HepG2 (cell line): ENCODE measurements around the gene STKLD1. TPM values are rescaled to one million over a fixed set of nuclear protein-coding genes. Genes with fewer than 3 reads are reported as not detected.

ENCODE experiments used
- AGO1 ChIP-seq: fragments of 200-400 bp; formaldehyde crosslinking; IDR thresholded peaks from 2 replicates; pipeline ENCODE4 v1.6.1; 2017; ENCODE audit warnings: mild to moderate bottlenecking, low read depth, low read length, moderate library complexity; ENCODE audit not compliant: poor library complexity, severe bottlenecking
- CC2D1A ChIP-seq: sonication (generic); formaldehyde crosslinking; IDR thresholded peaks from 2 replicates; pipeline ENCODE4 v1.8.1; 2023; ENCODE audit warnings: mild to moderate bottlenecking, missing genetic modification reagents
- CTCF ChIP-seq: sonication (generic); formaldehyde crosslinking; IDR thresholded peaks from 2 replicates; pipeline ENCODE4 v1.5.0; 2020; ENCODE audit warnings: mild to moderate bottlenecking, missing genetic modification reagents, moderate library complexity
- ELF3 ChIP-seq: IDR thresholded peaks from 2 replicates; pipeline ENCODE4 v1.6.1; 2016; ENCODE audit warnings: missing genetic modification reagents, missing compliant biosample characterization
- FOXP4 ChIP-seq: sonication (generic); formaldehyde crosslinking; IDR thresholded peaks from 2 replicates; pipeline ENCODE4 v1.4.0; 2020; ENCODE audit warnings: missing genetic modification reagents
- GABPA ChIP-seq, 2 experiments: IDR thresholded peaks; 2 replicates each; pipeline ENCODE4 v1.6.1; 2011 to 2016; ENCODE audit warnings: low read depth in 2 of 2, low read length in 1 of 2, missing biosample characterization in 1 of 2, missing genetic modification characterization in 1 of 2
- JUND ChIP-seq: sonication (generic); formaldehyde crosslinking; IDR thresholded peaks from 2 replicates; pipeline ENCODE4 v1.8.0; 2022; ENCODE audit warnings: mild to moderate bottlenecking, missing genetic modification reagents
- MZF1 ChIP-seq: sonication (generic); formaldehyde crosslinking; IDR thresholded peaks from 2 replicates; pipeline ENCODE4 v1.8.1; 2023; ENCODE audit warnings: mild to moderate bottlenecking, missing genetic modification reagents, borderline replicate concordance
- NFE2L1 ChIP-seq: sonication (generic); formaldehyde crosslinking; IDR thresholded peaks from 2 replicates; pipeline ENCODE4 v1.4.0; 2020; ENCODE audit warnings: missing genetic modification reagents, mild to moderate bottlenecking, borderline replicate concordance
- PITX1 ChIP-seq: sonication (generic); formaldehyde crosslinking; IDR thresholded peaks from 2 replicates; pipeline ENCODE4 v1.5.1; 2020; ENCODE audit warnings: mild to moderate bottlenecking, missing genetic modification reagents
- RBAK ChIP-seq: sonication (generic); formaldehyde crosslinking; IDR thresholded peaks from 2 replicates; pipeline ENCODE4 v1.5.1; 2020; ENCODE audit warnings: mild to moderate bottlenecking, missing genetic modification reagents
- SSRP1 ChIP-seq: IDR thresholded peaks from 2 replicates; pipeline ENCODE4 v1.6.1; 2016; ENCODE audit warnings: control low read depth
- TBP ChIP-seq: sonication (generic); formaldehyde crosslinking; IDR thresholded peaks from 2 replicates; pipeline ENCODE4 v1.5.0; 2020; ENCODE audit warnings: missing genetic modification reagents
- TGIF2 ChIP-seq: IDR thresholded peaks from 2 replicates; pipeline ENCODE4 v1.6.1; 2016; ENCODE audit warnings: control low read depth, missing compliant biosample characterization
- ZBTB33 ChIP-seq: sonication (generic); formaldehyde crosslinking; IDR thresholded peaks from 2 replicates; pipeline ENCODE4 v1.4.0; 2020; ENCODE audit warnings: missing genetic modification reagents
- ZFP36 ChIP-seq: fragments of 150-350 bp; IDR thresholded peaks from 2 replicates; pipeline ENCODE4 v1.6.1; 2018; ENCODE audit warnings: borderline replicate concordance, low read length, low read depth; ENCODE audit not compliant: partially characterized antibody
- ZNF234 ChIP-seq: sonication (generic); formaldehyde crosslinking; conservative IDR thresholded peaks from 2 replicates; pipeline ENCODE4 v1.5.1; 2020; ENCODE audit warnings: mild to moderate bottlenecking, missing genetic modification reagents
- ZNF274 ChIP-seq: sonication (generic); formaldehyde crosslinking; IDR thresholded peaks from 2 replicates; pipeline ENCODE4 v1.5.1; 2020; ENCODE audit warnings: mild to moderate bottlenecking, missing genetic modification reagents
- ZNF383 ChIP-seq: sonication (generic); formaldehyde crosslinking; IDR thresholded peaks from 2 replicates; pipeline ENCODE4 v1.4.0; 2020; ENCODE audit warnings: missing genetic modification reagents, mild to moderate bottlenecking, borderline replicate concordance
- ZNF496 ChIP-seq: sonication (generic); formaldehyde crosslinking; IDR thresholded peaks from 2 replicates; pipeline ENCODE4 v1.8.1; 2023; ENCODE audit warnings: mild to moderate bottlenecking, moderate library complexity, missing genetic modification reagents; ENCODE audit not compliant: insufficient replicate concordance
- ZNF572 ChIP-seq: sonication (generic); formaldehyde crosslinking; IDR thresholded peaks from 2 replicates; pipeline ENCODE4 v1.5.1; 2020; ENCODE audit warnings: mild to moderate bottlenecking, missing genetic modification reagents
- ZNF580 ChIP-seq: IDR thresholded peaks from 2 replicates; pipeline ENCODE4 v1.6.1; 2016; ENCODE audit warnings: low read depth, borderline replicate concordance
- ZNF644 ChIP-seq: IDR thresholded peaks from 2 replicates; pipeline ENCODE4 v1.6.1; 2016; ENCODE audit warnings: low read depth
- ZNF761 ChIP-seq: sonication (generic); formaldehyde crosslinking; conservative IDR thresholded peaks from 2 replicates; pipeline ENCODE4 v1.4.0; 2020; ENCODE audit warnings: mild to moderate bottlenecking, missing genetic modification reagents
- ZNF83 ChIP-seq: sonication (generic); formaldehyde crosslinking; IDR thresholded peaks from 2 replicates; pipeline ENCODE4 v1.4.0; 2020; ENCODE audit warnings: missing genetic modification reagents, mild to moderate bottlenecking, borderline replicate concordance
- polyA plus RNA-seq, 8 experiments: library from polyadenylated mRNA; depleted of rRNA in 3 of 8; stranded (reverse) in 7 of 8; unstranded in 1 of 8; fragments of >200 nt; fragmentation: Illumina TruSeq in 4 of 8; extraction: Trizol in 4 of 8; gene quantifications; 2 replicates each; pipeline versions ENCODE4 v1.2.1 to v1.2.3, GENCODE V29; 2011 to 2016; ENCODE audit warnings: low read depth in 4 of 8, missing spikeins in 1 of 8, mixed read lengths in 1 of 8; ENCODE audit not compliant: insufficient read depth in 1 of 8
- total RNA-seq, 5 experiments: library from RNA; depleted of rRNA; stranded (reverse); fragments of >200 nt; fragmentation: Illumina TruSeq; extraction: Trizol; gene quantifications; 2 replicates each; pipeline ENCODE4 v1.2.3, GENCODE V29; 2016; ENCODE audit warnings: low read depth in 1 of 5

STKLD1 gene
- total and polyA plus RNA-seq, 2 of the 13 experiments (the other 11 are each of a cell fraction or from before 2014, with no cell fraction given): 1.5 to 2.2 TPM

GRCh38 chr9:133351908-133352634 is 24.1 kb upstream of the STKLD1 start (continued):
- TF ChIP-seq ZBTB33 (CRISPR knock-in tag) (peak; percentile 88; the same call in 1 of the 2 replicates), CTCF (CRISPR knock-in tag) (peak; percentile 81), TGIF2 (0 out of 2 replicates have a peak, but pooled peaks have one; percentile 30), ZNF580 (CRISPR knock-in tag) (no peak), JUND (CRISPR knock-in tag) (no peak), PITX1 (CRISPR knock-in tag) (no peak), ZNF234 (CRISPR knock-in tag) (no peak), ZNF383 (peak; percentile 58; the same call in 1 of the 2 replicates), GABPA (IDR thresholded peaks at IDR 0.05; ENCODE audit: low read depth, low read length) (no peak), GABPA (CRISPR knock-in tag; IDR thresholded peaks at IDR 0.05; ENCODE audit: low read depth) (peak; percentile 21; the same call in 1 of the 2 replicates), ZNF496 (CRISPR knock-in tag) (no peak), ZFP36 (no peak), RBAK (CRISPR knock-in tag) (no peak), ZNF644 (CRISPR knock-in tag) (peak; percentile 54; the same call in 1 of the 2 replicates), ZNF572 (CRISPR knock-in tag) (no peak), ZNF761 (CRISPR knock-in tag) (no peak), ZNF274 (CRISPR knock-in tag) (no peak), AGO1 (no peak), ELF3 (CRISPR knock-in tag) (0 out of 2 replicates have a peak, but pooled peaks have one; percentile 36), TBP (CRISPR knock-in tag) (no peak), NFE2L1 (no peak), CC2D1A (CRISPR knock-in tag) (no peak), FOXP4 (no peak), SSRP1 (CRISPR knock-in tag) (peak; percentile 79), MZF1 (no peak), ZNF83 (no peak)
